Effector CD4-positive, alpha-beta T cell (primary cell): ENCODE results near the gene MCHR1.
"Not testable (repeated sequence)": the region's sequence is repeated elsewhere in the genome, so short reads cannot be mapped to it uniquely, and the experiment has no call there.

ENCODE experiments used
- DNase-seq: peaks from one replicate; pipeline ENCODE4 v3.0.0-alpha.2; 2020

Gene MCHR1

DNA sequence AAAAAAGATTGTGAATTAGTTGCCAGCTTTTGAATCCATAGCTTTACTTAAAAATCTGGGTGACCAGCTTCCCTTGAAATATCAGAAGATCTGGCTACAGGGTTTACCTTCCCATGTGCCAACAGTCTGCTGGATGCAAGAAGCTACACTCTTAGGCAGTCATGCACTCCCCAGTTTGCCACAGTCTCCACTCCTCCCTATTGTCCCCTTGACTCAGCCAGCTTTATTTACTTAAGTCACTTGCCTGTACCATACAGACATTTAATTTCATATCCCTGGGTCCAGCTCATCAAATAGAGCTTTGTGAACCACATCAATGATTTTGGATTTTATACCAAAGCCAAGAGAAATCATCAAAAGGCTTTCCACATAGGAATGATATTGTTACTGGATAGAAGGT lies 12.2 kb downstream of the MCHR1 start:
- DNase-seq = no peak

GRCh38 chr22:40694411-40694810 lies 15.1 kb downstream of the MCHR1 start:
- DNase-seq = no peak

- no peak for DNase-seq
Measured at GRCh38 chr22:40701274-40701673, 22.0 kb downstream of the MCHR1 start.

DNA sequence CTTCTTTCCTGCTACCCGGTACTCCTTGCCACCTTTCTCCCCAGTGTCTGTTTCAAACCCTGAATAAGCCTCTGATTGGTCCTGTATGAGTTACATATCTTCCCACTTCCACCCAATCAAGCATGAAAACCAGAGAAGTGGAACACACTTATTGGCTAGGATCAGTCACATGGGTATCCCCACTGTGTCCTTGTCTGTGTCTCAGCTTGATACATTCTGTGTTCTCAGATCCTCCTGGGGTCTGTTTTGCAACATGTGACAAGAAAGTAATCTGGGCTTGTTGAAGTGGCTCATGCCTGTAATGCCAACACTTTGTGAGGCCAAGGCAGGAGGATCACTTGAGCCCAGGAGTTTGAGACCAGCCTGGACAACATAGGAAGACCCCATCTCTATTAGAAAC lies 23.9 kb downstream of the MCHR1 start:
- DNase-seq = no peak

DNA sequence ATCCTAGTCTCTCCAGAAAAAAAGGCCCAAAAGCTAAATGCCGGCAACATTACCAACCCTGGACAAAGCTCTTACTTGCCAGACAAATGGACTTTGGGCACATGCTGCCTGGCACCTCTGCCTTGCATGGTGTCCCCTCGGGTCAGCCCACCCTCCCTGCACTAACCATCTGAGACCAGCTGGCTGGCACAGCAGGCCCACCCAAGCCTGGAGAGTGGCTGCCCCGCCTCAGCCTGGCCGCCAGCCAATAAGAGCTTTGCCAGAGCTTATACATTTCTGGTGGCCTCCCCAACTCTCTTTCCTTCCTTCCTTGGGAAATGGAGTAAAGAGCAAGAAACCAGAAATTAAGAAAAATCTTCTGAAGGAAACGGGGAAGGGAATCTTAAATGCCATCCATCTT lies 24.5 kb downstream of the MCHR1 start:
- no peak for DNase-seq

DNA sequence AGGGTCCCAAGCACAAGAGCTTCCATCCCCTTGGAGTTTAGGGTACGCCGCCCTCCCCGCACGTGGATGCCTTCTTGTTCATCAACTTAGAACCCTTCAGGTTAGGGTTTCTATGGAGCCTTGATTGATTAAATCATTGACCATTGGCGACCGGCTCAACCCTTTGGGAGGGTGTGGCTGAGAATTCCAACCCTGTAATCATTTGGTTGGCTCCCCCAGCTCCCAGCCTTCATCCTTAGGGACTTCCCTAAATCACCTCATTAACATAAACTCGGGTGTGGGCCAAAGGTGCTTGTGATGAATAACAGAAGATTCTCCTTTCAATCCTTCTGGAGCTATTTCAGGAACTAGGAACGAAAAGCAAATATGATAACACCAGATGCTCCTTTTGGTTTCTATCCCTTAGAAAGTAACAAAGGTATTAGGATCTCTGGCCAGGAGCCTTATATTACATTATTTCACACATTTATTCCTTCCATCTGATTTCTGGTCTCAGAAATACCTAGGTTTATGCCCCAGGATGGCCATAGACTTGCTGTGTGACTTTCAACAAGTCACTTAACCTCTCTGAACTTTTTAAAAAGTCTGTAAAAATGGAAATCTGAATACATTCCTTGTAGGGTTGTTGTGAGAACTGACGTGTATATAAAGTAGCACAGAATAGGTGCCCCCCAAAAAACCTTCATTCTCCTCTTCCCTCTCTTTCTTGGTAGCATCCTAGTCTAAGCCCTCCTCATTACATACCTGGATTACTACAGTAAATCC lies 26.8 kb downstream of the MCHR1 start:
- DNase-seq = no peak

GRCh38 chr22:40707154-40707553 lies 27.9 kb downstream of the MCHR1 start:
- DNase-seq = no peak

DNA sequence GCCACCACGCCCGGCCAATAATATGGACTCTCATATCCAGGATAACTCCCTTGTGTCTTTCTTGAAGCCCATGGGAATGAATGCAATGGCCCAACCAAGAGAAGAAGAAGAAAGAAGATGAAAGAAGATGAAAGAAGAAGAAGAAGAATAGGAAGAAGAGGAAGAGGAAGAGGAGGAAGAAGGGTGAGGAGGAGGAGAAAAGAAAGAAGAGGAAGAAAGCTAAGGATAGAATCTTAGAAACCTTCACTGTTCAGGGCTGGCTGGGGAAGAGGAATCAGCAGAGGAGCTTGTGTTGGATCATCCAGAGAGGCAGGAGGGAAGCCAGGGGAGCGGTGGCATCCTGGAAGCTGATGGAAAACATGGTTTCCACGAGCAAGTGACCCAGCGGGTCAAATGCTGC lies 28.9 kb downstream of the MCHR1 start:
- DNase-seq = no peak

GRCh38 chr22:40709752-40710413 lies 30.6 kb downstream of the MCHR1 start:
- DNase-seq = no peak

- DNase-seq = no peak
Measured at GRCh38 chr22:40712311-40712710, 33.0 kb downstream of the MCHR1 start.

DNA sequence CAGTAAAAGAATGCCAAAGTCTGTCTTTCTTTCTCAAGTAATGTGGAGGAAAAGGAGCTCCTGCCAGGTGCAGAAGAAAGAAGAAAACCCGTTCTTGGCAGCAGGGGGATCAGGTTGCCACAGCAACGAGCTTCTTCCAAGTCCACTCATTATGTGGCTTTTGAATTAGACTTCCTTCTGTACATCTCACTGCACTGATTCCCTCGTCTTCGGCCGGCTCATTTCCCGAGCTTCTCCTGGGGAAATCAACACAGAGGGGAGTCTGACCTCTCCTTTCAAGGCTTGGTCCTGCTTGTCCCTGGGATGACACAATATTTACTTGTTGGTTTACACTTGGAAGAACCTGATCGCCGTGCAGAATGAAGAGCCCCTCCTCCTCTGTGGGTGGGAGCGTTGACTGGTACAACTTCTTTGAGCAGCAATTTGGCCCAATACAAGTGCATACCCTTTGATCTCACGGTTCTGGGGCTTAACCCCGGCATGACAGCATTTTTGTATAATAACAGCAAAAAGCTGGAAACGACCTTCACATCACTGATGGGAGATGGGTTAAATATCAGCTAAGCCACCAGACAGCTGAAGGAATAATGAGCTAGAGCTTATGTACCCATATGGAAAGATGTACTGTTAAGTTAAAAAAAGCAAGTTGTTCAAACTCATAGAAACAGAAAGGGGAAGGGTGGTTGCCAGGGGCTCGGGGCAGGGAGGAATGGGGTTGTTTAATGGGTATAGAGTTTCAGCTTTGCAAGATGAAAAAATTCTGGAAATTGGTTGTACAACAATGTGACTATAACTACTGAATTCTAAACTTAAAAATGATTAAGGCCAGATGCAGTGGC lies 35.4 kb downstream of the MCHR1 start:
- no peak for DNase-seq

- no peak for DNase-seq
Measured at GRCh38 chr22:40716116-40716515, 36.8 kb downstream of the MCHR1 start.

- not testable (repeated sequence) for DNase-seq
Measured at GRCh38 chr22:40717657-40718056, 38.4 kb downstream of the MCHR1 start.

- DNase-seq = no peak
Measured at GRCh38 chr22:40718250-40719204, 39.2 kb downstream of the MCHR1 start.

GRCh38 chr22:40719599-40719998 lies 40.3 kb downstream of the MCHR1 start:
- no peak for DNase-seq

GRCh38 chr22:40720156-40720537 lies 40.9 kb downstream of the MCHR1 start:
- DNase-seq = not testable (repeated sequence)

GRCh38 chr22:40720538-40721256 lies 41.4 kb downstream of the MCHR1 start:
- DNase-seq = no peak

DNA sequence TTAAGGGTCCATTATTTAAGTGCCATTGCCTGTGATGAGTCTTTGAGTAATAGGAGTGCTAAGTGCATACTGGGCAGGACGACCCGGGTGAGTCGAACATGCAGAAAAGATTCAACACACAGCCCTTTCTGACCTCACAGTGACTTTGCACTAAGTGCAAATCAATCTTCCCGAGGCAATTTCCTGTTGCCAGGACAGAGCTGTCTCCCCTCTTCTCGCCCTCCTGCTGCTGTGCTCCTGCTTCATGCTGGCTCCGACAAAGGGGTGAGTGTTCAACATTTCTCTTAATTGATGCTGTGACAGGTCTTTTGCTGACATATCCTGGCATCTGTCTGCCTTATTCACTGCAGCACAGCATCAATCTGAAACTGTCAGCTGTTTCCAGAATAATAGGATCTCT lies 42.0 kb downstream of the MCHR1 start:
- no peak for DNase-seq

GRCh38 chr22:40723396-40723933 lies 44.2 kb downstream of the MCHR1 start:
- no peak for DNase-seq

GRCh38 chr22:40726514-40726913 lies 47.2 kb downstream of the MCHR1 start:
- no peak for DNase-seq
